ENCODE results near the gene NME5. TPM values are rescaled to one million over a fixed set of nuclear protein-coding genes. Genes with fewer than 3 reads are reported as not detected.

The NME5 gene
- total and polyA plus RNA-seq, 2 of the 8 experiments (the other 6 are each of a cell fraction or from before 2014, with no cell fraction given): 0.48 to 0.89 TPM

DNA sequence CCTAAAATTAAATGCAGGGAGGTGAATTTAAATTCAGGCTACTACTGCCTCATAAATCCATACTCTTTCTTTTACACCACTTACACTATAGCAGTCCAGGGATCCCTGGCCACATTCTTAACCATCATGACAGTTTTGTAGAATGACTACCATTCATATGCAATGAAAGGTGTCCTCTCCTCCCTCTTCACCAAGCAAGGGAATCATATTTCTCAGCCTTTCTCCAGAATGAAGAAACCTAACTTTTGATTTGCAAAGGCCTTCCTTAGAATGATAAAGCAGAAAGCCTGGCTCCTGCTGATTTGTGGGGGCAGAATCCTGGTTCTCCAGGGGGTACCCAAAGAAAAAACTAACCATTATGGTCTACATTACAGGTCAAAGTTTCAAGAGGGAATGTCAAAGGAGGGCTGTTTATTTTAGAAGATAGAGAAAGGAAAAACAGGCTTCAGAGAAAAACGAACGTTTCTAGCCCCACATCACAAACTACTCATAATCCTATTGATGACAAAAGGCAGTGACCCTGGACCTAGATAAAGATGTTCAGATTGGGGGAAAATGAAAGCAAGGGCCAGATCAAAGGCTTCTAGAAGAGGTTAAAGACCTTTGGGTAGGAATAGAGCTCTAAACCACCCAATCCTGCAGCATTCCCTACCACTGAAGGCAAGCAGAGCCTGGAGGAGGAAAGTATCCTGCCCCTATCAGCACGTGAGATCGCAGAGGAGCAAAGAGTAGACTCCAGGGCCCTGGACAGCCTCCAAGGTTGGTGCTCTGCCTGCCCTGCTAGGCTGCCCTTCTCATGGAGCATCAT is 43.9 kb downstream of the NME5 start (continued):
- peak; percentile 91 for TF ChIP-seq CHD7 (IDR thresholded peaks at IDR 0.05; ENCODE audit: insufficient replicate concordance, low read length)
- no peak for TF ChIP-seq SIRT6 (IDR thresholded peaks at IDR 0.05; ENCODE audit: low read length)
- TF ChIP-seq ZNF274 (IDR thresholded peaks at IDR 0.05; ENCODE audit: borderline replicate concordance, extremely low read depth, low read length): peak; percentile 48; the same call in 1 of the 2 replicates
- TF ChIP-seq KDM1A (IDR thresholded peaks at IDR 0.05; ENCODE audit: borderline replicate concordance, low read length): no peak
- TF ChIP-seq RNF2 (IDR thresholded peaks at IDR 0.05; ENCODE audit: borderline replicate concordance, low read depth, low read length, missing control alignments, poor library complexity, severe bottlenecking): no peak
- TF ChIP-seq TAF7 (optimal IDR thresholded peaks at IDR 0.05; ENCODE audit: borderline replicate concordance, low read depth, low read length): no peak
- TF ChIP-seq GTF2F1 (IDR thresholded peaks at IDR 0.05; ENCODE audit: borderline replicate concordance, low read depth, low read length): no peak
- TF ChIP-seq HDAC6 (IDR thresholded peaks at IDR 0.05; ENCODE audit: low read depth, low read length): peak; percentile 41
- TF ChIP-seq BACH1 (IDR thresholded peaks at IDR 0.05; ENCODE audit: low read length): no peak
- TF ChIP-seq KDM5A (IDR thresholded peaks at IDR 0.05; ENCODE audit: low read length): no peak

Measured in H1 (cell line).